ENCODE data around the gene CCL28. TPM values are rescaled to one million over a fixed set of nuclear protein-coding genes. Genes with fewer than 3 reads are reported as not detected.

CCL28 gene
- total RNA-seq, 3 donors from 2014 or later: 44.1 to 108 (median 91.1) TPM

- no peak for ATAC-seq
- Histone ChIP-seq H3K4me3 (no peak overlapping the region), H3K4me1 (ENCODE audit: low read depth) (no peaks in the 10 kb centered on the region), H3K36me3 (ENCODE audit: low read depth) (no peaks in the 10 kb centered on the region), H3K9me3 (no peaks in the 10 kb centered on the region)
- TF ChIP-seq, protein P1, sequence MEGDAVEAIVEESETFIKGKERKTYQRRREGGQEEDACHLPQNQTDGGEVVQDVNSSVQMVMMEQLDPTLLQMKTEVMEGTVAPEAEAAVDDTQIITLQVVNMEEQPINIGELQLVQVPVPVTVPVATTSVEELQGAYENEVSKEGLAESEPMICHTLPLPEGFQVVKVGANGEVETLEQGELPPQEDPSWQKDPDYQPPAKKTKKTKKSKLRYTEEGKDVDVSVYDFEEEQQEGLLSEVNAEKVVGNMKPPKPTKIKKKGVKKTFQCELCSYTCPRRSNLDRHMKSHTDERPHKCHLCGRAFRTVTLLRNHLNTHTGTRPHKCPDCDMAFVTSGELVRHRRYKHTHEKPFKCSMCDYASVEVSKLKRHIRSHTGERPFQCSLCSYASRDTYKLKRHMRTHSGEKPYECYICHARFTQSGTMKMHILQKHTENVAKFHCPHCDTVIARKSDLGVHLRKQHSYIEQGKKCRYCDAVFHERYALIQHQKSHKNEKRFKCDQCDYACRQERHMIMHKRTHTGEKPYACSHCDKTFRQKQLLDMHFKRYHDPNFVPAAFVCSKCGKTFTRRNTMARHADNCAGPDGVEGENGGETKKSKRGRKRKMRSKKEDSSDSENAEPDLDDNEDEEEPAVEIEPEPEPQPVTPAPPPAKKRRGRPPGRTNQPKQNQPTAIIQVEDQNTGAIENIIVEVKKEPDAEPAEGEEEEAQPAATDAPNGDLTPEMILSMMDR (IDR thresholded peaks at IDR 0.05): no peak
- no peak for DNase-seq
- intact Hi-C loops (cut with DNase I, micrococcal nuclease): no loop called here
These were observed 57.4 kb downstream of the CCL28 start for GRCh38 chr5:43354774-43355173.

DNA sequence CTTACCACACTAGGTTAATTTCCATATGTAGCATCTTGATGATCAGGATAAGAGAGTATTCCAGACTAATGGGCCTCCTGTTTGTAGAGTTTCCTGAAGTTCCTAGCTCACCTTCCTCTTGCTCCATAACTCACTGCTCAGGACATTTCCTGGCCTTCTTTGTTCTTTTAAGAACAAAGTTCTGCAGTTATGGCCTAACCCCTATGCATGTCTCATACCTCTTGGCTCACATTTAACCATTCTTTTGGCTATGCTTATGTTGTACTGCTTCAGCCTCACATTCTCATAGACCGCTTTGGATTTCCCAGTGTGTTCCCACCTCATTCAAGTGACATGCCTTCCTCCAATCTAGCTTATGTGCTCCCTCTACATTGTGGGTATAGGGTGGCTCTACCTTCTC, 58.5 kb downstream of the CCL28 start:
- no peak for ATAC-seq
- TF ChIP-seq, protein P1 (IDR thresholded peaks at IDR 0.05): no peak
- no peak for DNase-seq
- no peaks in the 10 kb centered on the region for H3K9me3 ChIP-seq
- H3K36me3 ChIP-seq (ENCODE audit: low read depth): no peaks in the 10 kb centered on the region
- intact Hi-C loops (cut with DNase I, micrococcal nuclease): no loop called here
- no peaks in the 10 kb centered on the region for H3K4me1 ChIP-seq (ENCODE audit: low read depth)
- no peak overlapping the region for H3K4me3 ChIP-seq

- Histone ChIP-seq H3K36me3 (ENCODE audit: low read depth) (no peaks in the 10 kb centered on the region), H3K9me3 (no peaks in the 10 kb centered on the region), H3K4me1 (ENCODE audit: low read depth) (no peaks in the 10 kb centered on the region), H3K4me3 (no peak overlapping the region)
- TF ChIP-seq, protein P1 (IDR thresholded peaks at IDR 0.05): no peak
- ATAC-seq: no peak
- intact Hi-C loops (cut with DNase I, micrococcal nuclease): no loop called here
- DNase-seq: no peak
These were observed 59.3 kb downstream of the CCL28 start for GRCh38 chr5:43352915-43353314.

- no peak for DNase-seq
- Histone ChIP-seq H3K9me3 (no peaks in the 10 kb centered on the region), H3K36me3 (ENCODE audit: low read depth) (no peaks in the 10 kb centered on the region), H3K4me3 (no peak overlapping the region), H3K4me1 (ENCODE audit: low read depth) (no peaks in the 10 kb centered on the region)
- no peak for ATAC-seq
- intact Hi-C loops (cut with DNase I, micrococcal nuclease): no loop called here
- TF ChIP-seq, protein P1 (IDR thresholded peaks at IDR 0.05): no peak
These were observed 60.1 kb downstream of the CCL28 start for GRCh38 chr5:43352131-43352530.

- TF ChIP-seq, protein P1 (IDR thresholded peaks at IDR 0.05): no peak
- Histone ChIP-seq H3K36me3 (ENCODE audit: low read depth) (no peaks in the 10 kb centered on the region), H3K9me3 (no peaks in the 10 kb centered on the region), H3K4me1 (ENCODE audit: low read depth) (no peaks in the 10 kb centered on the region), H3K4me3 (no peak overlapping the region)
- ATAC-seq (no peak), DNase-seq (no peak)
- intact Hi-C loops (cut with DNase I, micrococcal nuclease): loop anchor here in 1 of 2 donors (10.0 kb wide), 1 partner anchor 836 kb away; no protein-coding TSS in a partner anchor
These were observed 63.3 kb downstream of the CCL28 start for GRCh38 chr5:43348861-43349363.

DNA sequence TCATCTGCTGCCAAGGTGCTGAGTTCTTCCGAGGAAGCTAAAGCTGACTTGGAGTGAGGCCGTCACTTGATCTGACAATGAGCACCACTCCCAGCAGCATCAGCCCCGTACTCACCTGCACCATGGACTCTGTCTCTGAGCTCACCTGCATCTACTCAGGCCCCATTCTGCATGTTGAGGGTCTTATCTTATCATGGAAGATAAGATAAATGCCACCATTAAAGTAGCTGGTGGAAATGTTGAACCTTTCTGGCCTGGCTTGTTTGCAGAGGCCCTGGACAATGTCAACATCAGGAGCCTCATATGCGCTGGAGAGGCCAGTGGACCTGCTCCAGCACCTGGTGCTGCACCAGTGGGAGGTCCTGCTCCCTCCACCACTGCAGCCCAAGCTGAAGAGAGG, 64.0 kb downstream of the CCL28 start:
- Histone ChIP-seq H3K4me1 (ENCODE audit: low read depth) (no peaks in the 10 kb centered on the region), H3K36me3 (ENCODE audit: low read depth) (no peaks in the 10 kb centered on the region), H3K9me3 (no peaks in the 10 kb centered on the region), H3K4me3 (no peak overlapping the region)
- DNase-seq (no peak), ATAC-seq (no peak)
- TF ChIP-seq, protein P1 (IDR thresholded peaks at IDR 0.05): no peak
- intact Hi-C loops (cut with DNase I, micrococcal nuclease): loop anchor here in 1 of 2 donors (10.0 kb wide), 1 partner anchor 837 kb away; no protein-coding TSS in a partner anchor
